Activated CD4-positive, alpha-beta memory T cell treated with anti-CD3 and anti-CD28 coated beads, Interleukin-2, amount 10 ng/mL, durations not matched to agents 7 days and 5 days (primary cell): ENCODE results near the gene PCDHGA1. TPM values are rescaled to one million over a fixed set of nuclear protein-coding genes. Genes with fewer than 3 reads are reported as not detected.
A peak's percentile ranks its signal among the peaks of the same experiment; 100 is the strongest.
"Not testable (repeated sequence)": the region's sequence is repeated elsewhere in the genome, so short reads cannot be mapped to it uniquely, and the experiment has no call there.

ENCODE experiments used
- CTCF ChIA-PET: fragments of 350-600 bp; sonication (Branson Sonifier 250); formaldehyde crosslinking; loops from one replicate; lab custom pipeline; 2021; ENCODE audit warnings: antibody characterized with exemption, inconsistent platforms; lab: Charles Lee
- POLR2A ChIA-PET: fragments of 350-600 bp; sonication (Branson Sonifier 250); formaldehyde crosslinking; loops from one replicate; lab custom pipeline; 2021; ENCODE audit warnings: antibody characterized with exemption; lab: Charles Lee
- DNase-seq: peaks from one replicate; pipeline ENCODE4 v3.0.0-alpha.2; 2020
- H3K27ac Mint-ChIP-seq: one replicate; pipeline ENCODE4 v1.8.0; 2021; ENCODE audit warnings: mild to moderate bottlenecking, mixed read lengths
- H3K27me3 Mint-ChIP-seq: one replicate; pipeline ENCODE4 v1.8.0; 2021; ENCODE audit warnings: mixed read lengths
- H3K36me3 Mint-ChIP-seq: one replicate; pipeline ENCODE4 v1.8.0; 2021; ENCODE audit warnings: low read depth, mixed read lengths
- H3K4me1 Mint-ChIP-seq: one replicate; pipeline ENCODE4 v1.8.0; 2021; ENCODE audit warnings: mixed read lengths
- H3K4me3 Mint-ChIP-seq: one replicate; pipeline ENCODE4 v1.8.0; 2021; ENCODE audit warnings: mild to moderate bottlenecking, mixed read lengths
- H3K9me3 Mint-ChIP-seq: one replicate; pipeline ENCODE4 v1.8.0; 2021; ENCODE audit warnings: mixed read lengths
- total RNA-seq, 2 experiments: library from RNA; stranded (reverse); gene quantifications; one replicate each; pipeline ENCODE4 v1.2.3, GENCODE V29; 2021

Gene PCDHGA1
- total RNA-seq, 2 experiments from 2014 or later, result 0.05 TPM; not detected in 1

DNA sequence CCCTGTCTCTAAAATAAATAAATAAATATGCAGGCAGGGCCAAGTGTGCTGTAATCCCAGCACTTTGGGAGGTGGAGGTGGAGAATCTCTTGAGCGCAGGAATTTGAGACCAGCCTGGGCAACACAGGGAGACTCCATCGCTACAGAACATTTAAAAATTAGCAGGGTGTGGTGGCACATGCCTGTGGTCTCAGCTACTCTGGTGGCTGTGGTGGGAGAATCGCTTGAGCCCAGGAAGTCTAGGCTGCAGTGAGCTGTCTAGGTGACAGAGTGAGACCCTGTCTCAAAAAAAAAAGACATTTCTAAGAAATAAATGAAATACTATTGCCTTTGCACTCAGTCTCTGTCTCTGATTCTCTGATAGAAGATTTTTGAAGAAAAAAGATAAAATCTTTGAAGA lies 81.3 kb downstream of the PCDHGA1 start:
- no peak overlapping the region for H3K27ac Mint-ChIP-seq
- peaks cover 18% of the 10 kb centered on the region for H3K36me3 Mint-ChIP-seq
- CTCF ChIA-PET, result interaction anchor here (1.1 to 2.5 kb wide), 3 partner anchors 10 to 102 kb away, joined by 3 to 16 read pairs (median 3); partner anchors contain the start of gene PCDHGA11
- peaks cover 61% of the 10 kb centered on the region for H3K27me3 Mint-ChIP-seq
- no peak overlapping the region for H3K4me3 Mint-ChIP-seq
- H3K9me3 Mint-ChIP-seq, result peaks cover 16% of the 10 kb centered on the region
- H3K4me1 Mint-ChIP-seq, result peaks cover 16% of the 10 kb centered on the region
- DNase-seq, result no peak
- POLR2A ChIA-PET, result no interaction called here

DNA sequence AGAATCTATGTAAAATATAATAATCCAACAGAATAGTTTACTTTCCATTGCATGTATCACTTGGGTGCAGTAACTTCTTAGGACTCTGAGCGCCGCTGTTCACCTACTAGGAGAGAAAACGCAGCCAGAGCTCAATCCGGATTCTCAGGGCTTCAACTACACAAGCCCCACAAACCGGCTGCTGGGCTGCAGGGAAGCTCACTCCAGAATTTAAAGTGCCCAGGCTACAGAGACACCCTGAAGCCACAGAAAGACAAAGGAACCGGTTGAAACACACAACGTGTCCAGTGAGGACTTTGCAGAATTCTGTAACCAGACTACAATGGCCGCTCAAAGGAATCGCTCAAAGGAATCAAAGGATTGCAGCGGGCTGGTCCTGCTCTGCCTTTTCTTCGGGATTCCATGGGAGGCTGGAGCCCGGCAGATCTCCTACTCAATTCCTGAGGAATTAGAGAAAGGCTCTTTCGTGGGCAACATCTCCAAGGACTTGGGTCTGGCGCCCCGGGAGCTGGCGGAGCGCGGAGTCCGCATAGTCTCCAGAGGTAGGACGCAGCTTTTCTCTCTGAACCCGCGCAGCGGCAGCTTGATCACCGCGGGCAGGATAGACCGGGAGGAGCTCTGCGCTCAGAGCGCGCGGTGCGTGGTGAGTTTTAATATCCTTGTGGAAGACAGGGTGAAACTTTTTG lies 82.7 kb downstream of the PCDHGA1 start, which contains the start of gene PCDHGA10:
Gene PCDHGA10 (plus strand): TSS at position 134 of the 686 bp plus-strand sequence. CDS start 189 bp downstream, at position 323.
- Mint-ChIP-seq H3K4me1 (peaks cover 21% of the 10 kb centered on the region), H3K36me3 (peaks cover 20% of the 10 kb centered on the region), H3K27me3 (peaks cover 62% of the 10 kb centered on the region), H3K9me3 (peaks cover 18% of the 10 kb centered on the region), H3K27ac (peak within 1 kb of the TSS; percentile 34), H3K4me3 (peak within 1 kb of the TSS; percentile 65)
- CTCF ChIA-PET, result interaction anchor here (0.6 to 3.0 kb wide), 22 partner anchors 8 to 589 kb away, joined by 3 to 17 read pairs (median 5); partner anchors contain the start of genes PCDHGA1, PCDHGA11, PCDHGA12 and PCDHGA2
- POLR2A ChIA-PET, result interaction anchor here (1.0 to 1.5 kb wide), 3 partner anchors 9 to 112 kb away, joined by 3 to 5 read pairs (median 5); partner anchors contain the start of gene PCDHGA11
- peak; percentile 66 for DNase-seq

DNA sequence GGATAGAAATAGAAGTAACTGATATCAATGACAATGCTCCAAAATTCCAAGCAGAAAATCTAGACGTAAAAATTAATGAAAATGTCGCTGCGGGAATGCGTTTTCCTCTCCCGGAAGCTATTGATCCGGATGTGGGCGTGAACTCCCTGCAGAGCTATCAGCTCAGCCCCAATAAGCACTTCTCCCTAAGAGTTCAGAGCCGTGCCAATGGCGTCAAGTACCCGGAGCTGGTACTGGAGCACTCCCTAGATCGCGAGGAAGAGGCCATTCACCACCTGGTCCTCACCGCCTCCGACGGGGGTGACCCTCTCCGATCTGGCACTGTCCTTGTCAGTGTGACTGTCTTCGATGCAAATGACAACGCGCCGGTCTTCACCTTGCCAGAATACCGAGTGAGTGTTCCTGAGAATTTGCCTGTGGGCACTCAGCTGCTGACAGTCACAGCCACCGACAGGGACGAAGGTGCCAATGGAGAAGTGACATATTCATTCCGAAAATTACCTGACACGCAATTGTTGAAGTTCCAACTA lies 83.3 kb downstream of the PCDHGA1 start:
- Mint-ChIP-seq H3K4me3 (peak overlapping the region; percentile 65), H3K36me3 (peaks cover 25% of the 10 kb centered on the region), H3K4me1 (peaks cover 23% of the 10 kb centered on the region), H3K27me3 (peaks cover 63% of the 10 kb centered on the region), H3K9me3 (peaks cover 20% of the 10 kb centered on the region), H3K27ac (peak overlapping the region; percentile 34)
- CTCF ChIA-PET, result interaction anchor here (0.6 to 3.0 kb wide), 20 partner anchors 8 to 589 kb away, joined by 3 to 17 read pairs (median 6); partner anchors contain the start of genes PCDHGA1, PCDHGA11, PCDHGA12 and PCDHGA2
- POLR2A ChIA-PET, result interaction anchor here (1.0 to 1.5 kb wide), 2 partner anchors 94 to 111 kb away, joined by 3 to 5 read pairs; no protein-coding TSS in a partner anchor
- no peak for DNase-seq

DNA sequence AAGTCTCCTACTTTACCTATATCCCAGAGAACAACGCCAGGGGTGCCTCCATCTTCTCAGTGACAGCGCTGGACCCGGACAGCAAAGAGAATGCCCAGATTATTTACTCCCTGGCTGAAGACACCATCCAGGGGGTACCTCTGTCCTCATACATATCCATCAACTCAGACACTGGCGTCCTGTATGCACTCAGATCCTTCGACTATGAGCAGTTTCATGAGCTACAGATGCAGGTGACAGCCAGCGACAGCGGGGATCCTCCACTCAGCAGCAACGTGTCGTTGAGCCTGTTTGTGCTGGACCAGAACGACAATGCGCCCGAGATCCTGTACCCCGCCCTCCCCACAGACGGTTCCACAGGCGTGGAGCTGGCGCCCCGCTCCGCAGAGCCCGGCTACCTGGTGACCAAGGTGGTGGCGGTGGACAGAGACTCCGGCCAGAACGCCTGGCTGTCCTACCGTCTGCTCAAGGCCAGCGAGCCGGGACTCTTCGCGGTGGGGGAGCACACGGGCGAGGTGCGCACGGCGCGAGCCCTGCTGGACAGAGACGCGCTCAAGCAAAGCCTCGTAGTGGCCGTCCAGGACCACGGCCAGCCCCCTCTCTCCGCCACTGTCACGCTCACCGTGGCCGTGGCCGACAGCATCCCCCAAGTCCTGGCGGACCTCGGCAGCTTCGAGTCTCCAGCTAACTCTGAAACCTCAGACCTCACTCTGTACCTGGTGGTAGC lies 84.4 kb downstream of the PCDHGA1 start:
- Mint-ChIP-seq H3K27me3 (peaks cover 59% of the 10 kb centered on the region), H3K4me1 (peaks cover 25% of the 10 kb centered on the region), H3K9me3 (peaks cover 18% of the 10 kb centered on the region), H3K36me3 (peaks cover 24% of the 10 kb centered on the region)
- H3K27ac Mint-ChIP-seq, POLR2A ChIA-PET, DNase-seq, H3K4me3 Mint-ChIP-seq: not testable (repeated sequence)
- CTCF ChIA-PET, result interaction anchor here (0.9 to 3.0 kb wide), 8 partner anchors 9 to 150 kb away, joined by 3 to 14 read pairs (median 6); partner anchors contain the start of genes PCDHGA3, PCDHGA5, PCDHGB3 and TAF7

DNA sequence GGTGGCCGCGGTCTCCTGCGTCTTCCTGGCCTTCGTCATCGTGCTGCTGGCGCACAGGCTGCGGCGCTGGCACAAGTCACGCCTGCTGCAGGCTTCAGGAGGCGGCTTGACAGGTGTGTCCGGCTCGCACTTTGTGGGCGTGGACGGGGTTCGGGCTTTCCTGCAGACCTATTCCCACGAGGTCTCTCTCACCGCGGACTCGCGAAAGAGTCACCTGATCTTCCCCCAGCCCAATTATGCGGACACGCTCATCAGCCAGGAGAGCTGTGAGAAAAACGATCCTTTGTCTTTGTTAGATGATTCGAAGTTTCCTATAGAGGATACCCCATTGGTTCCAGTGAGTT lies 84.9 kb downstream of the PCDHGA1 start:
- DNase-seq, H3K27ac Mint-ChIP-seq, H3K4me3 Mint-ChIP-seq, POLR2A ChIA-PET: not testable (repeated sequence)
- Mint-ChIP-seq H3K27me3 (peaks cover 57% of the 10 kb centered on the region), H3K9me3 (peaks cover 19% of the 10 kb centered on the region), H3K4me1 (peaks cover 25% of the 10 kb centered on the region), H3K36me3 (peaks cover 26% of the 10 kb centered on the region)
- CTCF ChIA-PET, result interaction anchor here (1.0 kb wide), 1 partner anchor 9 kb away, joined by 3 read pairs; no protein-coding TSS in a partner anchor

DNA sequence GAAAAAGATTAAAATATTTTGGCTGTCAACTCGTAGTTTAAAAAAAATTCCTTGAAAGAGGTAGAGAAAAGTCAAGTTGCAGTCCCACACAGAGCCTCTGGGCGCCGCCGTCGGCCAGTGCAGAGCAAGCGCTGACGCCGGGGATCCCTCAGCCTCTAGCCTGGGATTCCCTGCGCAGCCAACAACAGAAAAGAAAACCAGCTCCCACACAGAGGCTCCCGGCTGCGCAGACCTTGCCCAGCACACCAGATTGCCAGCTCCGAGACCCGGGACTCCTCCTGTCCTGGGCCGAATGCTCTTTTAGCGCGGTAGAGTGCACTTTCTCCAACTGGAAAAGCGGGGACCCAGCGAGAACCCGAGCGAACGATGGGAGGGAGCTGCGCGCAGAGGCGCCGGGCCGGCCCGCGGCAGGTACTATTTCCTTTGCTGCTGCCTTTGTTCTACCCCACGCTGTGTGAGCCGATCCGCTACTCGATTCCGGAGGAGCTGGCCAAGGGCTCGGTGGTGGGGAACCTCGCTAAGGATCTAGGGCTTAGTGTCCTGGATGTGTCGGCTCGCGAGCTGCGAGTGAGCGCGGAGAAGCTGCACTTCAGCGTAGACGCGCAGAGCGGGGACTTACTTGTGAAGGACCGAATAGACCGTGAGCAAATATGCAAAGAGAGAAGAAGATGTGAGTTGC lies 87.3 kb downstream of the PCDHGA1 start, which contains the start of gene PCDHGB7:
Gene PCDHGB7 (plus strand): TSS at position 184 of the 679 bp plus-strand sequence. CDS start 183 bp downstream, at position 367.
- not testable (repeated sequence) for H3K27ac Mint-ChIP-seq
- peak; percentile 55 for DNase-seq
- Mint-ChIP-seq H3K4me1 (peaks cover 28% of the 10 kb centered on the region), H3K9me3 (peaks cover 19% of the 10 kb centered on the region), H3K36me3 (peaks cover 31% of the 10 kb centered on the region), H3K4me3 (peak within 1 kb of the TSS; percentile 60), H3K27me3 (peaks cover 72% of the 10 kb centered on the region)
- POLR2A ChIA-PET, result interaction anchor here (1.3 kb wide), 1 partner anchor 97 kb away, joined by 3 read pairs; the partner anchor contains the start of gene TAF7
- CTCF ChIA-PET, result interaction anchor here (0.6 to 3.2 kb wide), 8 partner anchors 13 to 218 kb away, joined by 3 to 12 read pairs (median 3); partner anchors contain the start of genes PCDHGA12 and PCDHGB1

DNA sequence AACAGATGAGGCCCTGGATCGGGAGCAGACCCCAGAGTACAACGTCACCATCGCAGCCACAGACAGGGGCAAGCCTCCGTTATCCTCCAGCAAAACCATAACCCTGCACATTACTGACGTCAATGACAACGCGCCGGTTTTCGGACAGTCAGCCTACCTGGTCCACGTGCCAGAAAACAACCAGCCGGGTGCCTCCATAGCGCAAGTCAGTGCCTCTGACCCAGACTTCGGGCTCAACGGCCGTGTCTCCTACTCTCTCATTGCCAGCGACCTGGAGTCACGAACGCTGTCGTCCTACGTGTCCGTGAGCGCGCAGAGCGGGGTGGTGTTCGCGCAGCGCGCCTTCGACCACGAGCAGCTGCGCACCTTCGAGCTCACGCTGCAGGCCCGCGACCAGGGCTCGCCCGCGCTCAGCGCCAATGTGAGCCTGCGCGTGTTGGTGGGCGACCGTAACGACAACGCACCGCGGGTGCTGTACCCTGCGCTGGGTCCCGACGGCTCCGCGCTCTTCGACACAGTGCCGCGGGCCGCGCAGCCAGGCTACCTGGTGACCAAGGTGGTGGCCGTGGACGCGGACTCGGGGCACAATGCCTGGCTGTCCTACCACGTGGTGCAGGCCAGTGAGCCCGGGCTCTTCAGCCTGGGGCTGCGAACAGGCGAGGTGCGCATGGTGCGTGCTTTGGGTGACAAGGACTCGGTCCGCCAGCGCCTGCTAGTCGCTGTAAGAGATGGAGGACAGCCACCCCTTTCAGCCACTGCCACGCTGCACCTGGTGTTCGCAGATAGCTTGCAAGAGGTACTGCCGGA lies 89.0 kb downstream of the PCDHGA1 start:
- H3K27ac Mint-ChIP-seq, result peak overlapping the region; percentile 1
- peaks cover 21% of the 10 kb centered on the region for H3K9me3 Mint-ChIP-seq

DNA sequence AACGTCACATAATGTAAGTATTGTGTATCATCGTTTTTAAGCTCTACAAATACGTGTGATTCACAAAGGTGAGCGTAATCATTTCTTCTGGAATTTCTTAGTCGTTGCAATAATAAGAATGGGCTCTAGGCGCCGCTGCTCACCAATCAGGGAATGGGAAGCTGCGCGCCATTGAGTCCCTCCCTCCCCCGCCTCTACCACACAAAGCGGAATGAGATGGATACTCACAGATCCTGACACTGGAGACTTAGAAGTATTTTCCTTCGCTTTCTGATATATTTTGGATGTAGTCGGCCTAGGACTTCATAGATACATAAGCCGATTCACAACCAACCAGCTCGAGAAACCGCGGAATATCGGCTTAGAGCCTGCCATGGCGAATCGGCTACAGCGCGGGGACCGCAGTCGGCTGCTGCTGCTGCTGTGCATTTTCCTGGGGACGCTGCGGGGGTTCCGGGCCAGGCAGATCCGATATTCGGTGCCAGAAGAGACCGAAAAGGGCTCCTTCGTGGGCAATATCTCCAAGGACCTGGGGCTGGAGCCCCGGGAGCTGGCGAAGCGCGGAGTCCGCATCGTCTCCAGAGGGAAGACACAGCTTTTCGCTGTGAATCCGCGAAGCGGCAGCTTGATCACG lies 90.7 kb downstream of the PCDHGA1 start, which contains the start of gene PCDHGA11:
Gene PCDHGA11 (plus strand): TSS at position 197 of the 634 bp plus-strand sequence. CDS start 177 bp downstream, at position 374.
- Mint-ChIP-seq H3K4me1 (peaks cover 12% of the 10 kb centered on the region), H3K36me3 (peaks cover 23% of the 10 kb centered on the region), H3K4me3 (peak within 1 kb of the TSS; percentile 70), H3K9me3 (peaks cover 17% of the 10 kb centered on the region), H3K27ac (peak within 1 kb of the TSS; percentile 5), H3K27me3 (peaks cover 64% of the 10 kb centered on the region)
- POLR2A ChIA-PET, result interaction anchor here (0.6 to 1.6 kb wide), 7 partner anchors 8 to 97 kb away, joined by 3 to 5 read pairs (median 4); partner anchors contain the start of gene PCDHGA10
- CTCF ChIA-PET, result interaction anchor here (0.6 to 2.5 kb wide), 22 partner anchors 8 to 560 kb away, joined by 3 to 16 read pairs (median 4); partner anchors contain the start of genes PCDHGA10, PCDHGA12, PCDHGA3 and PCDHGA4
- peak; percentile 46 for DNase-seq

More for the DNA sequence above, 89.0 kb downstream of the PCDHGA1 start:
- H3K4me3 Mint-ChIP-seq, result no peak overlapping the region
- ChIA-PET POLR2A (no interaction called here), CTCF (interaction anchor here (2.1 to 3.2 kb wide), 2 partner anchors 11 to 94 kb away, joined by 9 to 12 read pairs; partner anchors contain the start of gene PCDHGA12)
- H3K4me1 Mint-ChIP-seq, result peaks cover 20% of the 10 kb centered on the region
- H3K27me3 Mint-ChIP-seq, result peaks cover 65% of the 10 kb centered on the region
- DNase-seq, result no peak
- H3K36me3 Mint-ChIP-seq, result peaks cover 26% of the 10 kb centered on the region

DNA sequence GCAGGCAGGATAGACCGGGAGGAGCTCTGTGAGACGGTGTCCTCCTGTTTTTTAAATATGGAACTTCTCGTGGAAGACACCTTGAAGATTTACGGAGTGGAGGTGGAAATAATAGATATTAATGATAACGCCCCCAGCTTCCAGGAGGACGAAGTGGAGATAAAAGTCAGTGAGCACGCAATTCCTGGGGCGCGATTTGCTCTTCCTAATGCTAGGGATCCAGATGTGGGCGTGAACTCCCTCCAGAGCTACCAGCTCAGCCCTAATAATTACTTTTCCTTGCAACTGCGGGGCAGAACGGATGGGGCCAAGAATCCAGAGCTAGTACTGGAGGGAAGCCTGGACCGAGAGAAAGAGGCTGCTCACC lies 91.2 kb downstream of the PCDHGA1 start:
- DNase-seq, result no peak
- peaks cover 12% of the 10 kb centered on the region for H3K4me1 Mint-ChIP-seq
- H3K27me3 Mint-ChIP-seq, result peaks cover 66% of the 10 kb centered on the region

DNA sequence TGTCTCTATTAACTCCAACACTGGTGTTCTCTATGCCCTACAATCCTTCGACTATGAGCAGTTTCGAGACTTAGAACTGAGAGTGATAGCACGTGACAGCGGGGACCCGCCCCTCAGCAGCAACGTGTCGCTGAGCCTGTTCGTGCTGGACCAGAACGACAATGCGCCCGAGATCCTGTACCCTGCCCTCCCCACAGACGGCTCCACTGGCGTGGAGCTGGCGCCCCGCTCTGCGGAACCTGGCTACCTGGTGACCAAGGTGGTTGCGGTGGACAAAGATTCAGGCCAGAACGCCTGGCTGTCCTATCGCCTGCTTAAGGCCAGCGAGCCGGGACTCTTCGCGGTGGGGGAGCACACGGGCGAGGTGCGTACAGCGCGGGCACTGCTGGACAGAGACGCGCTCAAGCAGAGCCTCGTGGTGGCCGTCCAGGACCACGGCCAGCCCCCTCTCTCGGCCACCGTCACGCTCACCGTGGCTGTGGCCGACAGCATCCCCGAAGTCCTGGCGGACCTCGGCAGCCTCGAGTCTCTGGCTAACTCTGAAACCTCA lies 92.5 kb downstream of the PCDHGA1 start:
- Mint-ChIP-seq H3K4me1 (peaks cover 9% of the 10 kb centered on the region), H3K36me3 (peaks cover 22% of the 10 kb centered on the region), H3K27me3 (peaks cover 65% of the 10 kb centered on the region), H3K4me3 (no peak overlapping the region), H3K27ac (no peak overlapping the region), H3K9me3 (peaks cover 17% of the 10 kb centered on the region)
- no peak for DNase-seq
- ChIA-PET POLR2A (interaction anchor here (0.7 kb wide), 1 partner anchor 104 kb away, joined by 3 read pairs; no protein-coding TSS in a partner anchor), CTCF (interaction anchor here (2.5 kb wide), 1 partner anchor 10 kb away, joined by 16 read pairs; the partner anchor contains the start of gene PCDHGA10)

More for the DNA sequence above, 91.2 kb downstream of the PCDHGA1 start:
- ChIA-PET CTCF (interaction anchor here (0.8 to 2.5 kb wide), 20 partner anchors 9 to 142 kb away, joined by 3 to 16 read pairs (median 4); partner anchors contain the start of genes PCDHGA10, PCDHGA12, PCDHGA3 and PCDHGA4), POLR2A (interaction anchor here (0.6 to 1.6 kb wide), 7 partner anchors 9 to 98 kb away, joined by 3 to 5 read pairs (median 4); partner anchors contain the start of gene PCDHGA10)
- H3K36me3 Mint-ChIP-seq, result peaks cover 23% of the 10 kb centered on the region
- H3K27ac Mint-ChIP-seq, result no peak overlapping the region
- H3K9me3 Mint-ChIP-seq, result peaks cover 17% of the 10 kb centered on the region
- H3K4me3 Mint-ChIP-seq, result peak overlapping the region; percentile 70
